ENCODE measurements around the gene ENO1. TPM values are rescaled to one million over a fixed set of nuclear protein-coding genes. Genes with fewer than 3 reads are reported as not detected.
"Not testable (repeated sequence)": the region's sequence is repeated elsewhere in the genome, so short reads cannot be mapped to it uniquely, and the experiment has no call there.

Gene ENO1
- polyA plus RNA-seq (ENCODE audit: insufficient read length) = 341 TPM

- no peak for DNase-seq (ENCODE audit: low read depth)
These were observed at the start of gene ENO1 for GRCh38 chr1:8878448-8878697. ENO1 (minus strand) TSS chr1:8878686; CDS start chr1:8874908, 3,778 bp downstream.

- DNase-seq (ENCODE audit: low read depth) = no peak
These were observed 48.5 kb upstream of the ENO1 start for GRCh38 chr1:8926707-8927694.

GRCh38 chr1:8925960-8926359 lies 47.5 kb upstream of the ENO1 start:
- no peak for DNase-seq (ENCODE audit: low read depth)

GRCh38 chr1:8925406-8925805 lies 46.9 kb upstream of the ENO1 start:
- no peak for DNase-seq (ENCODE audit: low read depth)

GRCh38 chr1:8922962-8923361 lies 44.5 kb upstream of the ENO1 start:
- DNase-seq (ENCODE audit: low read depth) = no peak

- not testable (repeated sequence) for DNase-seq (ENCODE audit: low read depth)
These were observed 39.0 kb upstream of the ENO1 start for GRCh38 chr1:8917536-8917935.

GRCh38 chr1:8915446-8915845 lies 37.0 kb upstream of the ENO1 start:
- DNase-seq (ENCODE audit: low read depth) = no peak

- DNase-seq (ENCODE audit: low read depth) = no peak
These were observed 36.0 kb upstream of the ENO1 start for GRCh38 chr1:8914466-8914865.

- no peak for DNase-seq (ENCODE audit: low read depth)
These were observed 35.0 kb upstream of the ENO1 start for GRCh38 chr1:8913457-8913856.

GRCh38 chr1:8911416-8912309 lies 33.2 kb upstream of the ENO1 start:
- no peak for DNase-seq (ENCODE audit: low read depth)

- no peak for DNase-seq (ENCODE audit: low read depth)
These were observed 32.4 kb upstream of the ENO1 start for GRCh38 chr1:8910914-8911313.

GRCh38 chr1:8910331-8910730 lies 31.8 kb upstream of the ENO1 start:
- no peak for DNase-seq (ENCODE audit: low read depth)

- DNase-seq (ENCODE audit: low read depth) = no peak
These were observed 30.1 kb upstream of the ENO1 start for GRCh38 chr1:8908388-8909151.

GRCh38 chr1:8905582-8906191 lies 27.2 kb upstream of the ENO1 start:
- DNase-seq (ENCODE audit: low read depth) = peak; percentile 74

- DNase-seq (ENCODE audit: low read depth) = no peak
These were observed 25.6 kb upstream of the ENO1 start for GRCh38 chr1:8903908-8904650.

- DNase-seq (ENCODE audit: low read depth) = no peak
These were observed 24.9 kb upstream of the ENO1 start for GRCh38 chr1:8903410-8903809.

GRCh38 chr1:8902765-8903164 lies 24.3 kb upstream of the ENO1 start:
- no peak for DNase-seq (ENCODE audit: low read depth)

- not testable (repeated sequence) for DNase-seq (ENCODE audit: low read depth)
These were observed 22.2 kb upstream of the ENO1 start for GRCh38 chr1:8900684-8901083.

GRCh38 chr1:8899046-8899445 lies 20.6 kb upstream of the ENO1 start:
- DNase-seq (ENCODE audit: low read depth) = no peak

GRCh38 chr1:8898418-8898817 lies 19.9 kb upstream of the ENO1 start:
- not testable (repeated sequence) for DNase-seq (ENCODE audit: low read depth)

- not testable (repeated sequence) for DNase-seq (ENCODE audit: low read depth)
These were observed 19.0 kb upstream of the ENO1 start for GRCh38 chr1:8897505-8897904.

Measured in forelimb muscle (tissue), 1 donor.